ENCODE data around the gene PRSS3. TPM values are rescaled to one million over a fixed set of nuclear protein-coding genes. Genes with fewer than 3 reads are reported as not detected.

Gene PRSS3
- total RNA-seq, 1 experiment from 2014 or later, result 66.3 TPM

GRCh38 chr9:33785914-33786313 is 9.4 kb upstream of the PRSS3 start:
- TF ChIP-seq EGR1 (IDR thresholded peaks at IDR 0.05; ENCODE audit: low read depth), result no peak
- no peak for TF ChIP-seq POLR2A (IDR thresholded peaks at IDR 0.05; ENCODE audit: borderline replicate concordance, extremely low read depth, insufficient read depth, insufficient read length)
- TF ChIP-seq ZBTB33 (IDR thresholded peaks at IDR 0.05; ENCODE audit: extremely low read depth, insufficient replicate concordance, low read length), result no peak
- no peak for TF ChIP-seq SP1 (IDR thresholded peaks at IDR 0.05; ENCODE audit: low read depth)
- no peak for TF ChIP-seq YY1 (IDR thresholded peaks at IDR 0.05; ENCODE audit: extremely low read depth, insufficient replicate concordance, low read depth, low read length)
- TF ChIP-seq CBX3 (IDR thresholded peaks at IDR 0.05; ENCODE audit: low read depth), result no peak
- peak; percentile 12 to 44 (median 40); a peak in 4 of 6 replicates for TF ChIP-seq CTCF (IDR thresholded peaks at IDR 0.05 in 2 of 3, conservative IDR thresholded peaks at IDR 0.05 in 1 of 3; ENCODE audit: borderline replicate concordance in 1 of 3, insufficient read depth in 1 of 3, low read depth in 2 of 3, low read length in 2 of 3)
- TF ChIP-seq RAD21 (IDR thresholded peaks at IDR 0.05; ENCODE audit: low read depth), result peak; percentile 27; the same call in 1 of the 2 replicates
- no peak for TF ChIP-seq ZNF274 (IDR thresholded peaks at IDR 0.05; ENCODE audit: low read depth, low read length)
- no peak for TF ChIP-seq TCF7L2 (IDR thresholded peaks at IDR 0.05; ENCODE audit: borderline replicate concordance, extremely low read depth, insufficient read depth, insufficient read length)
- TF ChIP-seq ZFX (IDR thresholded peaks at IDR 0.05), result no peak
- TF ChIP-seq ATF3 (IDR thresholded peaks at IDR 0.05), result no peak
- ATAC-seq (peak; percentile 77), DNase-seq (ENCODE audit: low read depth, low spot score) (no peak)
- Histone ChIP-seq H3K79me2 (ENCODE audit: insufficient read depth, low read length) (no peaks in the 10 kb centered on the region), H4K20me1 (ENCODE audit: insufficient read depth) (no peaks in the 10 kb centered on the region), H3K9me2 (ENCODE audit: insufficient read depth) (no peaks in the 10 kb centered on the region), H3K9me3 (ENCODE audit: control insufficient read depth in 1 of 2, insufficient read depth in 1 of 2, low read depth in 1 of 2, low read length in 2 of 2) (no peaks in the 10 kb centered on the region), H3K4me3 (replicated peaks in 1 of 2; ENCODE audit: low read depth in 1 of 2, low read length in 2 of 2) (no peak overlapping the region), H3K27me3 (ENCODE audit: insufficient read depth, low read length) (no peaks in the 10 kb centered on the region), H3K4me2 (ENCODE audit: low read length) (no peak overlapping the region), H3K9ac (ENCODE audit: low read length) (no peak overlapping the region), H3K36me3 (ENCODE audit: control insufficient read depth in 1 of 2, insufficient read depth in 2 of 2, low read length in 2 of 2) (no peaks in the 10 kb centered on the region), H3K4me1 (ENCODE audit: control insufficient read depth in 1 of 2, insufficient read depth in 2 of 2, low read length in 2 of 2) (peaks cover 1 to 7% of the 10 kb centered on the region in 2 experiments; a peak in 3 of 4 replicates), H2AFZ (ENCODE audit: low read depth, low read length, poor library complexity, severe bottlenecking) (no peak overlapping the region), H3K27ac (ENCODE audit: low read depth, low read length) (no peak overlapping the region)
- ChIA-PET POLR2A (no interaction called here), RAD21 (ENCODE audit: low non-redundant PET in 1 of 2, low total read pairs in 2 of 2, uncharacterized antibody in 2 of 2, unreplicated experiment in 2 of 2) (no interaction called here), CTCF (no interaction called here)
- no TSS peak for BruUV-seq (replicated peaks)
- intact Hi-C loops (cut with micrococcal nuclease), result no loop called here
